ENCODE measurements around the gene SLC27A2. TPM values are rescaled to one million over a fixed set of nuclear protein-coding genes. Genes with fewer than 3 reads are reported as not detected.
"Not testable (repeated sequence)": the region's sequence is repeated elsewhere in the genome, so short reads cannot be mapped to it uniquely, and the experiment has no call there.

Gene SLC27A2
- total and polyA plus RNA-seq, 7 donors, result 0.01 to 0.04 TPM; not detected in 5

DNA sequence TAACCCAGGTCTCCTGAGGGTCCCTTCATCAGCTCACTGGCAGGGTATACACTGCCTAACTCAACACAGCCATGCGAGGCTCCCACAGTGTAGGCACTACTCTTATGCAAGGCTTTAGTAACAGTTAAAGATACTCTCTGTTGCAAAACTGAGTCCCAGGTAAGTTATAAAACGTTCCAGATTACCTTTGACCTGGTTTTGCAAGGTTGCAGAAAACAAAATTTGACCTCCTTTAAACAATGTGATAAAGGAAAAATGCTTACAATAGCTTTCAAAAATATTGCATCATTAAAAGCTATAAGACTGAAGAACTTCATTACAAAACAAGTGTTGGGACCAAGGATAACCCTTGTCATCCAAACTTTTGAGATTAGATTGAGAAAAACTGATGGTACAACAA is 5.5 kb downstream of the SLC27A2 start:
- intact Hi-C loops (cut with DNase I), result no loop called here
- 64 to 70% (median 67%) methylated on average over 2 of the region's 2 CpGs for WGBS, 3 donors
- TF ChIP-seq, protein P1, sequence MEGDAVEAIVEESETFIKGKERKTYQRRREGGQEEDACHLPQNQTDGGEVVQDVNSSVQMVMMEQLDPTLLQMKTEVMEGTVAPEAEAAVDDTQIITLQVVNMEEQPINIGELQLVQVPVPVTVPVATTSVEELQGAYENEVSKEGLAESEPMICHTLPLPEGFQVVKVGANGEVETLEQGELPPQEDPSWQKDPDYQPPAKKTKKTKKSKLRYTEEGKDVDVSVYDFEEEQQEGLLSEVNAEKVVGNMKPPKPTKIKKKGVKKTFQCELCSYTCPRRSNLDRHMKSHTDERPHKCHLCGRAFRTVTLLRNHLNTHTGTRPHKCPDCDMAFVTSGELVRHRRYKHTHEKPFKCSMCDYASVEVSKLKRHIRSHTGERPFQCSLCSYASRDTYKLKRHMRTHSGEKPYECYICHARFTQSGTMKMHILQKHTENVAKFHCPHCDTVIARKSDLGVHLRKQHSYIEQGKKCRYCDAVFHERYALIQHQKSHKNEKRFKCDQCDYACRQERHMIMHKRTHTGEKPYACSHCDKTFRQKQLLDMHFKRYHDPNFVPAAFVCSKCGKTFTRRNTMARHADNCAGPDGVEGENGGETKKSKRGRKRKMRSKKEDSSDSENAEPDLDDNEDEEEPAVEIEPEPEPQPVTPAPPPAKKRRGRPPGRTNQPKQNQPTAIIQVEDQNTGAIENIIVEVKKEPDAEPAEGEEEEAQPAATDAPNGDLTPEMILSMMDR (IDR thresholded peaks at IDR 0.05), result no peak
- Histone ChIP-seq H3K27me3 (ENCODE audit: insufficient read depth in 3 of 3, low read length in 2 of 3) (peaks cover 0 to 17% (median 4%) of the 10 kb centered on the region in 3 donors), H3K36me3 (ENCODE audit: insufficient read depth in 1 of 2, low read depth in 1 of 2) (no peaks in the 10 kb centered on the region), H3K4me3 (no peak overlapping the region), H3K9me3 (no peaks in the 10 kb centered on the region), H3K4me1 (no peaks in the 10 kb centered on the region), H3K27ac (no peak overlapping the region)
- no peak for ATAC-seq
- DNase-seq, result no peak

DNA sequence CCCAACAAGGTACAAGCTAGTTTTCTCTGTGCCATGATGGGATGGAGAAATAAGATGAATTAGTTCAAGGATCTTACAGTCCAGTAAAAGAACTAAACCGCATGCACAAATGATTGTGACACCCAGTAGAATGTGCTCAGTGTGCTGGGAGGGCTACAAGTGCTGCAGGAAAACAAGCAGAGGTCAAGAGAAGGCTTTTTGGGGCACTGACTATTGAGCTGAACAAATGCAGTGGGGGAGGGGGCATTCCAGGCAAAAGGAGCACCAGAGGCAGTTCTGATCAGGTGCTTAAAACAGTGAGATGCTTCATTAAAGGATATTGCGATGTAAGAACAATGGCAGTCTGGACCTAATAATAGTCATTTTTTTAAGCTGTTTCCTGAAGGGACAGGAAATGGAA is 6.0 kb downstream of the SLC27A2 start:
- no peaks in the 10 kb centered on the region for H3K36me3 ChIP-seq (ENCODE audit: insufficient read depth in 1 of 2, low read depth in 1 of 2)
- no peak overlapping the region for H3K4me3 ChIP-seq
- TF ChIP-seq, protein P1 (IDR thresholded peaks at IDR 0.05), result no peak
- DNase-seq, result no peak
- no peak for ATAC-seq
- WGBS, 3 donors, result 83 to 84% (median 84%) methylated on average over 2 of the region's 2 CpGs
- H3K4me1 ChIP-seq, result no peaks in the 10 kb centered on the region
- no peak overlapping the region for H3K27ac ChIP-seq
- H3K9me3 ChIP-seq, result no peaks in the 10 kb centered on the region
- H3K27me3 ChIP-seq (ENCODE audit: insufficient read depth in 3 of 3, low read length in 2 of 3), result peaks cover 0 to 13% (median 4%) of the 10 kb centered on the region in 3 donors
- intact Hi-C loops (cut with DNase I), result no loop called here

GRCh38 chr15:50188793-50189192 is 6.8 kb downstream of the SLC27A2 start:
- intact Hi-C loops (cut with DNase I); H3K27ac ChIP-seq; H3K27me3 ChIP-seq (ENCODE audit: insufficient read depth in 3 of 3, low read length in 2 of 3); ATAC-seq; DNase-seq; H3K36me3 ChIP-seq (ENCODE audit: insufficient read depth in 1 of 2, low read depth in 1 of 2); H3K4me1 ChIP-seq; H3K9me3 ChIP-seq; H3K4me3 ChIP-seq: not testable (repeated sequence)
- WGBS, 3 donors, result 93 to 96% (median 94%) methylated on average over 5 of the region's 5 CpGs

DNA sequence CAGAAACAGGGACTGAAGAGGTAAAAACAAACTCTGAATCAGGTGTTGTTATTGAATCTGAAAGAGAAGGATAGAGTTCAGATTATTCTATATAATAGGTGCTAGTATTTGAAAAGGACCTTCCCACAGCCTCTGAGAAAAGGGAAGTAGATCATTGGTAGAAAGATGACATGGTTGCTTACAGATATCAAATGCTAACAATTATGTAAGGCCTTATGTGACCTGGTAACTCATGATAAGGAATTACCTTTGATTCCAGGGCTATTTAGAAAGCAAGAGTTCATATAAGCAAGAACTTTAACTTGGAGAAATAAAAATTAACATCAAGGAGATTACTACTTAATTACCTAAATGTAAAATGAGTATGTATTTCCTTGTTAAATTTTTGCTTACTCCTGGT is 7.6 kb downstream of the SLC27A2 start:
- Histone ChIP-seq H3K27me3 (ENCODE audit: insufficient read depth in 3 of 3, low read length in 2 of 3) (no peaks in the 10 kb centered on the region), H3K4me3 (no peak overlapping the region), H3K27ac (no peak overlapping the region), H3K9me3 (no peaks in the 10 kb centered on the region), H3K4me1 (no peaks in the 10 kb centered on the region), H3K36me3 (ENCODE audit: insufficient read depth in 1 of 2, low read depth in 1 of 2) (no peaks in the 10 kb centered on the region)
- DNase-seq (no peak), ATAC-seq (no peak)
- intact Hi-C loops (cut with DNase I), result no loop called here
- TF ChIP-seq, protein P1 (IDR thresholded peaks at IDR 0.05), result no peak

GRCh38 chr15:50190166-50190570 is 8.2 kb downstream of the SLC27A2 start:
- no peak for DNase-seq
- Histone ChIP-seq H3K27me3 (ENCODE audit: insufficient read depth in 3 of 3, low read length in 2 of 3) (no peaks in the 10 kb centered on the region), H3K4me1 (no peaks in the 10 kb centered on the region), H3K4me3 (no peak overlapping the region), H3K36me3 (ENCODE audit: insufficient read depth in 1 of 2, low read depth in 1 of 2) (no peaks in the 10 kb centered on the region), H3K27ac (no peak overlapping the region), H3K9me3 (no peaks in the 10 kb centered on the region)
- intact Hi-C loops (cut with DNase I), result no loop called here
- TF ChIP-seq, protein P1 (IDR thresholded peaks at IDR 0.05), result no peak
- ATAC-seq, result no peak
